Glomerular visceral epithelial cell (primary cell): ENCODE data around the gene KCNK6.
A peak's percentile ranks its signal among the peaks of the same experiment; 100 is the strongest.

ENCODE experiments used
- DNase-seq: peaks from one replicate; pipeline ENCODE4 v3.0.0-alpha.2; 2016; ENCODE audit errors: extremely low spot score

Gene KCNK6

DNA sequence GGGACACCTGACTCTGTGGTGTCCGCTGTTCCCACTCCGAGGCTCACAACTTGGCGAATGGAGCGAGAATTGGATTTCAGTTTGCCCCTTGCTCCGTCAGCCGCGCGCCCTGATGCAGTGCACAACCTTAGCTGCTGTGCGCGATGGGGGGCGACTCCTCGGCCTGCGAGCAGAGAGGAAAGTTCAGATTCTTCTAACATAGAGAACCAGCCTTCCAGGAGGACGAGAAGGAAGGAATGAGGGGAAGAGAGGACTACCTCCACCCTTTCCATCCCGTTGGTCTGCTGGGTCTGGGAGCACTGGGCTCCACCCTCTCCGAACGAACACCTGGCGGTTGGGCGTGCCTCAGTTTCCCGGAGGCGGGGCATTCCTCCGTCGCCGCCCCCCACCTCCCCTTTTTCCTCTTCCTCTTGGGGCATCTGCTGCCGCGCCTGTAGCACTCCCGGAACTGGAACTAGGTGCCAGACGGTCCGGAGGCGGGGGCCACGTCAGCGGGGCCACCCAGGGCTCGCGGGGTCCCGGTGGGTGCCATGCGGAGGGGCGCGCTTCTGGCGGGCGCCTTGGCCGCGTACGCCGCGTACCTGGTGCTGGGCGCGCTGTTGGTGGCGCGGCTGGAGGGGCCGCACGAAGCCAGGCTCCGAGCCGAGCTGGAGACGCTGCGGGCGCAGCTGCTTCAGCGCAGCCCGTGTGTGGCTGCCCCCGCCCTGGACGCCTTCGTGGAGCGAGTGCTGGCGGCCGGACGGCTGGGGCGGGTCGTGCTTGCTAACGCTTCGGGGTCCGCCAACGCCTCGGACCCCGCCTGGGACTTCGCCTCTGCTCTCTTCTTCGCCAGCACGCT is at the start of gene KCNK6:
KCNK6 (plus strand) TSS at position 425 of the 838 bp plus-strand sequence; CDS start at position 531, 106 bp downstream.
- DNase-seq = peak; percentile 34

DNA sequence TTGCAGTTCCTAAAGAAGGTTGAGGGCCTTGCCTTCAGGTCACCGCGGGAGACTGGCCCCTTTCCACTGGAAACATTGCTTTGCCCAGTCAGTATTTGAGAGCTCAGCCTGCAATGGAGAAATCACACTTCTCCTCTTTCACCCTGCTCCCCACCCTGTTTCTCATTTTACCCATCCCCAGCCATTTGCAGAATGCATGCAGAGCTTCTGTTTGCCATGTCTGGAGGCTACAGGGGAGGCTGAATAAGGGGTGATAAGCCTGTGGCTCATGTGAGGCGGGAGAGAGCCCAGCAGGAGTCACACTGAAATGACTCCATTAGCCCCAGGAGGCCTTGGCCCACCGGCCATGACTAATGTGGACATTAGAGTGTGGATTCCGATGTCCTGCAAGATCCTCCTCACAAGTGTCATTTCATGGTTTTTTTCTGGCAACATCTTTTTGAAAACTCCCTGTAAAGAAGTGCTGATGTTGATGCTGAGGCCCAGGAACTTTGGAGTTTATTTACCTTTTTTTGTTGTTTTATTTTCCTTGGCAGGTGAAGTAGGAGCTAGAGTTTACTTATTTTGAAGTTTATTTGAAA is 49.0 kb upstream of the KCNK6 start:
- DNase-seq = peak; percentile 74

DNA sequence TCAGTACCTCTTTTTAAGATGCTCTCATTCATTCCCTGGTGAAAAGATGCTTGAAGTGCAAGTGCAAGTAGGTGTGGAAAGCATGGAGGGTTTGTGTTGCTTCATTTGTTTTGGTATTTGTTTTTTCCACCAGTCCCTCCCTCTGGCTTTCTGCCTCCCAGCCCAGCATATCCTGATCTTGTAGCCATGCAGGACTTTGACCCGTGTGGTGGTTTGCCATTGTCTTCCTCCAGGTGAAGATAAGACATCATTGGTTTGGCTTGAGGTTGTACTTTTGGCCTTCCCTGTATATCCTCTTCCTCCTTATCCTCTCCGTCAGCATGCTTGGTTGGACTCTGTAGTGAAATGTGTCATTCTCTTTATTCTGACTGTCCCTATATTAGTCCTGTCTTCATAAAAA is 46.1 kb upstream of the KCNK6 start:
- DNase-seq = no peak

DNA sequence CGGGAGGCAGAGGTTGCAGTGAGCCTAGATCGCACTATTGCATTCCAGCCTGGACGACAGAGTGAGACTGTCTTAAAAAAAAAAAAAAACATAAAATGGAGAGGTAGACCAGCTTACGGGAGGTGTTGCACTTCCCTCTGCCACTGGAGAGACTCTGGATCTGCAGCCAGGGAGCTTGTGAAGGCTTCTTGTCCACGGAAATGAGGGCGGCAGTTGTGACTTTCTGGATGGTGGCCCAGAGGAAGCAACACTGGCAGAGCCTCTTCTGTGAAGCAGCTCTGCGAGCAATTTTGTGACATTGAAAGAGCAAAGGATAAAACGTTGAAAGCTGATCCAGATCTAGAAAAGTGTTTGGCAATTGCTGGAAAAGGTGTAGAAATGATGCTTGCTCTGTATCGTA is 44.9 kb upstream of the KCNK6 start:
- DNase-seq = no peak

DNA sequence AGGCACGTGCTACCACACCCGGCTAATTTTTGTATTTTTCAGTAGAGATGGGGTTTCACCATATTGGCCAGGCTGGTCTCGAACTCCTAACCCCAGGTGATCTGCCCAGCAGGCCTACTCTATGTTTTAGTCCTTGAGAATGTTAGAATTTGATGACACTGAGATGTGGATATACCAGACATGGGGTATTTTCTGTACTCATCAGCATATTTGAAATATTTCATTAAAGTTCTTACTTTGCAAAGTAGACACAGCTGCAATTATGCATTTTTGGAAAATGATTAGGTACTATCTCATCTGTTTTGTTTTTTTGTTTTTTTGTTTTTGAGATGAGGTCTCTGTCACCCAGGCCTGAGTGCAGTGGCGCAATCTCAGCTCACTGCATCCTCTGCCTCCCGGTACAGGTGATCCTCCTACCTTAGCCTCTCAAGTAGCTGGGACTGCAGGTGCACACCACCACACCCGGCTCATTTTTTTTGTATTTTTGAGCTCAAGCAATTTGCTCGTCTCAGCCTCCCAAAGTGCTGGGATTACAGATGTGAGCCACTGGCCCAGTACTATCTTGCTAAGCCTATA is 42.6 kb upstream of the KCNK6 start:
- no peak for DNase-seq

DNA sequence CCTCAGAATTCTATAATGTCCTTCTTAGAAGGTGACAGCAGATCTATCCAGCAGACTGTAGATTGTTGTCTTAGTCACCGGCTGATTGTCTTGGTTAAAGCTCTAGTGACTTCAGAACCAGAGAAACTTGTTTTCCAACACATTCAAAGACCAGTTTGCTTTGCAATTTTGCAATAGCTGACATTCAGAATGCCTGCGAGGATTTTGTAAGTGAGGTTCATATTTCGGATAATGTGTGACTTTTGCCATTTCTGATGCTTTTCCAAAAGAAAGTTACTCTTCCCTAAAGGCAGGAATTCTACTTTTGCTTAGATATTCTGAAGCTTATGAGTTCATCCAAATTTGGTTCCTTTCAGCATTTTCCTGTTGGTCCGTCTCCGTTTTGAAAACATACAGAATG is 42.1 kb upstream of the KCNK6 start:
- no peak for DNase-seq

DNA sequence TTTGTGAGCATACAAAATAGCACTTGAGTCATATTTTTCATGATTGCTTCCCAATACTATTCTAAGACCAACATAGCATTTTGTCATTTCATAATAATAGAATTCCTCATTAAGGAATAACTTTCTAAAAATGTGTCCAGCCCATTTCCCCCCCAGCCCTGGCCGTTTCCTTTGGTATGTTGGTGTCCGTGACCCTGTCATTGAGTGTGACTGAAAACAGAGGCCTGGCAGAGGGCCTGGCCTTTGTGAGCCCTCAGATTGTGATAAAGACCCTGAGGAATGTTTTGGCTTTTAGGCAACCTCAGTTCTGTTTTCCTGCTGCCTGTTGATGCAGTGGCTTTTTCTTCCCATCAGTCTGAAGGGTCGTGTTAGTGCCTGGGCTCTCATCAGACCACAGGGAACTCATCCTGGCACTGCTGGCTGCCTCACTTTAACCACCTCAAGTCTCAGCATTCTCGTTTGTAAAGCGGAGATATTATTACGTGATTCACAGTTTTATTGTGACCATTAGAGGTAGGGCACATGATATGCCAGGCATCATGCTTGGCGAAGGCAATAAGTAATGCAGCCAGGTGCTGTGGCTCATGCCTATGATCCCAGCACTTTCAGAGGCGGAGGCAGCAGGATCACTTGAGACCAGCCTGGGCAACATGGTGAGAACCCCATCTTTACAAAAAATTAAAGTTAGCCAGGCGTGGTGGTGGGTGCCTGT is 41.5 kb upstream of the KCNK6 start:
- peak; percentile 46 for DNase-seq

DNA sequence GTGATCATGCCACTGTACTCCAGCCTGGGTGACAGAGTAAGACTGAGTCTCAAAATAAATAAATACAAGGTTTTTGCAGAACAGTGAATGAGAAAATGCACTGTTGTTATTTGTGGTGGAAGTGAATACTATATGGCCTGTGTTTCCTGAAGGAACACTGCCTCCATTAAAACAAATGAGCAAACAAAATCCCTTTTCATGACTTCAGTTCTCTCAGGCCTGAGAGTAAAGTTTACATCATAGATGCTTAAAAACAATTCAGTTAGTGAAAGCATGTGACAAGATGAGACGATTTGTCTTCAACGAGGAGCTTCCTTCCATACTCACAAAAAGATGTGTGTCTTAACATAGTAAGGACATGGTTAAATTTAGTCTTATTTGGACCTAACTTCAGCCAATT is 40.9 kb upstream of the KCNK6 start:
- no peak for DNase-seq

DNA sequence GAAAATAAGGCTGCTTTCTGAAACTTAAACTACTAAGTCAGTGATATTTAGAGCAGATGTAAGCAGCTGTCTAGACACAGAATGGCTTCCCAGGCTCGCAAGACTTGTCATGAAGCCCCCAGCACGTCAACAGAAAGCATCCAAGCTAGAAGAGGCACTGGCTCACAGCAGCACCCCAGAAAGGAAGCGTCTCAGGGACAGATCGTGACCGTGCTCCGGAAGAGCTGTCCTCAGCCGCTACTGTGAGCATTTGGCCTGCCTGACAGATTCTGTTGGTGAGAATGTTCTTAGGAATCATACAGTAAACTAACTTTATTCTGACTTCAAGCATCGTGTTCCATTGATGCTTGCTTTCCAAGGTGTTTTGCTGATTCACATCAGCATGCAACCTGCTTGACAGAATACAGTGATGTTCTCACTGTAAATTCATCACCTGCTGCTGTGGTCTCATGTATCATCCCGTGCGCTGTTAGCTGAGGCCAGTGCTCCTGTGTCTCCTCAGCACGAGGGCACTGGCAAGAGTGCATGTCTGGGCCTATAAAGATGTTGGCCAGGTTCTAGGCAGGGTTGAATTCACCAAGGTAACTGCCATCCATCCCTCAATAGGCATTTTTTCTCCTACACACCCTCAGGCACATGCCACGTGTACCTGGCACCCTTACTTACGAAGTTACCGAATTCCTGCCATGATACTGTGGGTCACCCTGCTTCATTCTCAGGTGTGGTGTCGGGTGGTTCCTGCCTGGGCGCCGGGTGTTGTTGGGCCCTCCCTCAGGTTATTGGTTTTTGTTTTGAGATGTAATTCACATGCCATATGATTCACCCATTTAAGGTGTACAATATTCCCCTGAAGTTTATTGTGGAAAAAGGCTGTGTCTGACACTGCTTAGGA is 39.4 kb upstream of the KCNK6 start:
- DNase-seq = no peak

DNA sequence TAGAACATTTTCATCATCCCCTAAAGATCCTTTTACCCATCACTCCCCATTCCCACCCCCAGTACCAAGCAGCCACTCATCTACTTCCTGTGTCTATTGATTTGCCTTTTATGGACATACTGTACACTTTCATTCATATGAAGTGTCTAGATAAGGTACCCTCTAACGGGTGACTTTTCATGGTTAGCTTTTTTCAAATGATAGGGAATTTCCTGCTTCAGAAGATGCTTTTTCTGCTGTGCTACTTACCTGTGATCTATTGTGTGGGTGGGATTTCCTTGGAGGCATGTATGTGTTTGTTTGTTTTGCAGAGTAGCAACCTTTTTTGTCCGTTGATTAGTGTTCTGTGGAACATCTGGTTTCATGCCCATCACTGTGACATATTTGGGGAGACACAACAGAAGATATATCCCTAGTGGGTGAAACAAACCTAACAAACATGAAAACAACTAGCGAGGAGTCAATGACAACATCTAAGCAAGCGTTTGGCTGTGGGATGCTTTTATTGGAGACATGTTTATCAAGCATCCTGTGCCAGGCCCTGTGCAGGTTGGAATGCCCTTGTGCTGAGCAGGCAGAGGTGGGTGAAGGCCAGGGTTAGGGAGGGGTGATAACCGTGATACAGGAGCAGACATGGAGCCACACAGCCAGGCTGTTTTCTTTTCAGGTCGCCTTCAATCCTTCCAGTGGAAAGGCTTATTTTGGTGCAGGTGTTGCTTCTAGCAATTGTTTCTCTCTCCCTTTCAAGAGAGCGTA is 37.7 kb upstream of the KCNK6 start:
- DNase-seq = no peak

DNA sequence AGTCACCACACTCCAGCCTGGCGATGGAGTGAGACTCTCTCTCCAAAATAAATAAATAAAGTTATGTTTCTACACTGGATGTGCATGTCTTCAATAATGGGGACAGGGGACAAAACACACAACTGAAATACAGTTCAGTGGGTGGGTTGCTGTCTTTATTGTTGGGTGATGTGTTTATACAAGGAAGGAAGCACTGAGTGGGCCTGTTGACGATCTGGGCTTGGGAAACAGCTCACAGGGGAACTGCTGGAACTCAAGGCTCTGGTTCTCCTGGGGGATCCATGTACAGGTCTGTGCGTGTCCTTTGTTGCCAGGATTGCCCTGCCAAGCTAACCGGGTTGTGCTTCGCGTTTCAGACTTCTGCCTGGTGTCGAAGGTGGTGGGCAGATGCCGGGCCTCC is 36.4 kb upstream of the KCNK6 start:
- no peak for DNase-seq

DNA sequence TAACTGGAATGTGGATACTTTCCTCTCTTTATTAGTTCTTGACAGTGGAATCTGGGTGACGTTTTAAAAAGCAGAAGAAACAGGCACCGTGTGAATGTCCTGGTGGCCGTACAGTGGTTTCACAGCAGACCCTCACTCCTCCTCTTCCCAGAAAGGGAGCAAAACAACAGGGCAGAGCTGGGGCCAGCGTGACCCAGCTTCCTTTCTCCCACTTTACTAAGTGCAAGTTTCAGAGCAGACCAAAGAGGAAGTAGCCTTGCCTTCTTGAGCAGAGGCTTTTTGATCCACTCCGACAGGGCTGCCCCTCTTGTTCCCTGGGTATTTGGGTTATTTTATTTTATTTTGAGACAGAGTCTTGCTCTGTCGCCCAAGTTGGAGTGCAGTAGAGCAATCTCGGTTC is 35.2 kb upstream of the KCNK6 start:
- no peak for DNase-seq

DNA sequence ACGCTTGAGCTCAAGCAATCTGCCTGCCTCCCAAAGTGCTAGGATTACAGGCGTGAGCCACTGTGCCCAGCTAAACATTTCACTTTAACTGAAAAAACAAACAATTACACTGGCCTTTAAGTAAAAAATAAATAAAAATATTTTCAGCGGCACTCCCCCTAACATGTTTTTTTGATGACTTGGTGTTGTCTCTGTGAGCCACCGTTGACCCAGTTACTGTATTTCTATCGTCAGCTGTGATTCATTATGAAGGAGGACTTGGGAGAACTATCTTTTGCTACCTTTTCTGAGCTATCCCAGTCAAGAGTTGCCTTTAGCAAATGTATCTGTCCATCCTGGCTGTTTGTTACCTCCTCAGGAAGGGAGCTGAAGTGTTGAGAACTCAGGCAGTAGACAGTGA is 34.1 kb upstream of the KCNK6 start:
- DNase-seq = no peak

DNA sequence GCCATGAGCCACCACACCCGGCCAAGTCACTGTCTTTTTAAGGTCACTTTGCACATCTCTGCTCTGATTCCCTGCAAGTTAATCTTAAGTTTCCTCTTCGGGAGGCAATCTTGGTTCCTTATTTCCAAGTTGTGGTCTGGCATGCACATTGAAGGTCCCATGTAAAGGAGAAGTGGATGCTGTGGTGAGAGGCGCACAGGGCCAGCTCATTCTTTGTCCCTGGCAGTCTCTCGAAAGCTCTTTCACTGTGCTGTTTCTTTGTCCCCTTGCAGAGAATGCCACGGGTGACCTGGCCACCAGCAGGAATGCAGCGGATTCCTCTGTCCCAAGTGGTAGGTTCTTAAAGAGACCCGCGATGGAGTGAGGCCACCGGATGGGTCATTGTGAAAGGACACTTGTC is 32.0 kb upstream of the KCNK6 start:
- no peak for DNase-seq

DNA sequence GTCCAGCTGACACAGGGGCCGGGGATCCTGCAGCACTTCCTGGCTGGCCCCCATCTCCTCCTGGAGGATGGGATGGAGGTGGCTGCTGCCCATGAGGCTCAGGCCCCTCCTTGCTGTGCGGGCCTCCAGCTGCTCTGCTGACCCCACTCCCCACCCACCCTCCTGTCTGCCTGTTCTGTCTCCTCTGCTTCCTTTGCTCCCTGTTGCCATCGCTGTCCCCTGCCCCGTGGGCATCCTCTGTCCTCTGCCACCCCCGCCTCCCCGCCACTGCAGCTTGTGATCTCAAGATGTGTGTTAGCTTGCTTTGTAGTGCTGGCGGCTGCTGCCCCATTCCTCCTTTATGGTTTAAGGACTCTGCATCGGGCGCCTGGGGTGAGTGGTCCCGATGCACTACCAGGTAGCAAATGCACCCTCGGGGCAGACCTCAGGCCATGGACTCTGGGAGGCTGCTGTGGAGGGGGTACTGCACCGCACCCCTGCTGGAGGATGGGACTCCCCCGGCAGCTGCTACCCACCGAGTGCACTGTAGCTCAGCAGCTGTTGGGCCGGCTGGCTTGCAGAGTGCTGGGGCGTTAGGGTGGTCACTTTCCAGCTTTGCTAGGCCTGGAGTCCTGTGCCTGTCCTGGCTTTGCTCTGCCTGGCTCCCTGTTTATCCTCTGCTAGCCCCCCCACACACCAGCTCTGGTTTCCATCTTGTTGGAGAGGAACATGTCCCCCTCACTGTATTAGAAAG is 31.4 kb upstream of the KCNK6 start:
- DNase-seq = no peak

DNA sequence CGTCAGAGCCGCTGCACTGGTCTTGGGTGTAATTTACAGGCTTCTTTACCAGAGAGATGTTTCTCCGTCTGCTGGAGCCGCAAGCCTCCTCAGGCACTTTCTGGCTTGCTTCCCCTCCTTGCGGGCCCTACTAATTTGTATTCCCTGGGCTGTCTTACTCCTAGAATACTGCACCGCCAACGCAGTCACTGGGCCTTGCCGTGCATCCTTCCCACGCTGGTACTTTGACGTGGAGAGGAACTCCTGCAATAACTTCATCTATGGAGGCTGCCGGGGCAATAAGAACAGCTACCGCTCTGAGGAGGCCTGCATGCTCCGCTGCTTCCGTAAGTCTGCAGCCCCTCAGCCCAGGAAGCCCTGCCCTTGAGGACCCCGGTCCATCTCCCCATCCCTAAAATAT is 29.7 kb upstream of the KCNK6 start:
- DNase-seq = no peak

DNA sequence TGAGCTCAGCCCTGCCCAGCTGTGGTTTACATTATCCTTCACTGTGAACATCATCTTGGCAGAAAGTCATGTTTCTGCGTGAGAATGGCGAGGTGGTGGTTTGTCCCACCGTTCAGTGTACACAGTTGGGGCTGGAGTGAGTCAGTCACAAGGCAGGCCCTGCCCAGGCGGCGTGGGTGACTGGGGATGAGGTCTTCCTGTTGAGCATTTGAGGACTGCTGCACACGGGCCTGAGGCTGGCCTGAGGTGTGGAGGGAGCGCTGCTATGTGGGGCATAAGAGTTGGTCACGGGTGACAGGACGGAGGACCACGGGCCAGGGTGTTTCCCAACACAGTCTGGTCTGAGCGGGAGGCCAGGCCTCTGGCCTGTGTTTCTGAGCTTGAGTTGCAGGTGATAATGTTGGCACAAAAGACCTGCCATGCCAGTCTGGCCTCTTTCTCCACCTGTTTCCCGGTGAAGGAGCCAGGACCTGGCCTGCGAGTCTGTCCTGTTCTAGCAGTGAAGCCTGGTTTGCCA is 29.0 kb upstream of the KCNK6 start:
- DNase-seq = peak; percentile 99

DNA sequence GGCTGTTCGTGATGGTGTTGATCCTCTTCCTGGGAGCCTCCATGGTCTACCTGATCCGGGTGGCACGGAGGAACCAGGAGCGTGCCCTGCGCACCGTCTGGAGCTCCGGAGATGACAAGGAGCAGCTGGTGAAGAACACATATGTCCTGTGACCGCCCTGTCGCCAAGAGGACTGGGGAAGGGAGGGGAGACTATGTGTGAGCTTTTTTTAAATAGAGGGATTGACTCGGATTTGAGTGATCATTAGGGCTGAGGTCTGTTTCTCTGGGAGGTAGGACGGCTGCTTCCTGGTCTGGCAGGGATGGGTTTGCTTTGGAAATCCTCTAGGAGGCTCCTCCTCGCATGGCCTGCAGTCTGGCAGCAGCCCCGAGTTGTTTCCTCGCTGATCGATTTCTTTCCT is 27.8 kb upstream of the KCNK6 start:
- no peak for DNase-seq

DNA sequence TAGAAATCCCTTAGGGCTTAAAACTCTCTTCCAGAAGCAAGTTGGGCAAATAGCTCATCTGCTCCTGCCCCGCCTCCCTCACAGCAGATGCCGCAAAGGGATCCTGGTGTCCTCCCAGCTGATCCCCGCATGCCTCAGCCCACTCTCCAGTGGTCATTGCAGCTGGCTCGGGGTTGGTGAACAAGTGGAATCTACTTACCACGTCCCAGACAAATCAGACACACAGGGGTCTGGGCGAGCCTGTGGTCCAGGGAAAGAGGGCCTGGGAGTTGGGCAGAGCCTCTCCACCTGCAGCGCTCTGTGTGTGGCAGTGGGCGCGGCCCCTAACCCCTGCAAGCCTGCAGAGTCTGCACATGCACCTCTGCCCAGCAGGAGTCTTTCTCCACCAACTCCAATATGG is 26.4 kb upstream of the KCNK6 start:
- DNase-seq = no peak

DNA sequence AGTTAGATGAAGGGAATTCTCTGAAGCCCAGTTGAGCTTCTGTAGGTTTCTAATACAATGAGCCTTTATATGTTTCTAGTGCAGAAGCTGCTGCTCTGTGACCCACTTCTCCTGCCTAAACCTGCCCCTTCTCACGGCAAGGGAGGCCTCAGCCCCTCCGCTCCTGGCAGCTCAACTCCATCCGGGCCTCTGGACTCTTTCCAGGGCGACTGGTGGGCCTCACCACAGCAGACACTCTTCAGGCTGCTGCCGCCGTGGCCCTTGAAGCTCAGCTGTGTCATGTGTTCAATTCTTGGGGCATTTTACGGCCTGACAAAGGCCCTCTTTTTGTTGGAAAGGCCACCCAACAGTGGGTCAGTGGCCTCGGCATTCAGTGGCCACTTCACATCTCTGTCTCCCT is 25.6 kb upstream of the KCNK6 start:
- DNase-seq = no peak
